HG03469 (cell line): ENCODE measurements around the gene MRPL27.

ENCODE experiments used
- ATAC-seq: cut with Tn5 transposase; IDR thresholded peaks from one replicate; pipeline ENCODE4 v1.9.1; 2021; ENCODE audit warnings: mild to moderate bottlenecking, moderate library complexity, moderate number of reproducible peaks; ENCODE audit not compliant: unreplicated experiment

Gene MRPL27

GRCh38 chr17:50388728-50389127, 15.7 kb upstream of the MRPL27 start:
- no peak for ATAC-seq

- no peak for ATAC-seq
These were observed 13.5 kb upstream of the MRPL27 start for GRCh38 chr17:50386510-50386909.

- ATAC-seq, result no peak
These were observed 9.9 kb upstream of the MRPL27 start for GRCh38 chr17:50382931-50383330.

GRCh38 chr17:50381920-50382319, 8.9 kb upstream of the MRPL27 start:
- no peak for ATAC-seq

- ATAC-seq, result no peak
These were observed 8.4 kb upstream of the MRPL27 start for GRCh38 chr17:50381260-50381815.

GRCh38 chr17:50380369-50381259, 7.6 kb upstream of the MRPL27 start:
- ATAC-seq, result no peak

GRCh38 chr17:50379351-50380132, 6.6 kb upstream of the MRPL27 start:
- no peak for ATAC-seq

GRCh38 chr17:50375858-50376538, 3.0 kb upstream of the MRPL27 start:
- no peak for ATAC-seq

GRCh38 chr17:50373705-50374104, 721 bp upstream of the MRPL27 start:
- ATAC-seq, result no peak

GRCh38 chr17:50372222-50372757, 694 bp downstream of the MRPL27 start:
- no peak for ATAC-seq

- no peak for ATAC-seq
These were observed 1.5 kb downstream of the MRPL27 start for GRCh38 chr17:50371526-50371925.

- no peak for ATAC-seq
These were observed 2.9 kb downstream of the MRPL27 start for GRCh38 chr17:50370052-50370451.

- no peak for ATAC-seq
These were observed 5.6 kb downstream of the MRPL27 start for GRCh38 chr17:50367401-50367800.

GRCh38 chr17:50365649-50366393, 7.2 kb downstream of the MRPL27 start:
- ATAC-seq, result no peak

- no peak for ATAC-seq
These were observed 7.8 kb downstream of the MRPL27 start for GRCh38 chr17:50365165-50365564.

GRCh38 chr17:50364715-50365114, 8.3 kb downstream of the MRPL27 start:
- ATAC-seq, result no peak

GRCh38 chr17:50364061-50364458, 8.9 kb downstream of the MRPL27 start:
- no peak for ATAC-seq

GRCh38 chr17:50363217-50364060, 9.5 kb downstream of the MRPL27 start:
- no peak for ATAC-seq

- ATAC-seq, result no peak
These were observed 10.3 kb downstream of the MRPL27 start for GRCh38 chr17:50362661-50363060.
